Neural progenitor cell (in vitro differentiated cells): ENCODE measurements around the gene EPRS1. TPM values are rescaled to one million over a fixed set of nuclear protein-coding genes. Genes with fewer than 3 reads are reported as not detected.

Experiments
- DNase-seq: peaks from one replicate; pipeline ENCODE4 v3.0.0-alpha.2; 2016; ENCODE audit warnings: low spot score
- H2AFZ ChIP-seq: fragments of 200-600 bp; sonication (generic); replicated peaks from 2 replicates; pipeline ENCODE4 v1.6.1; 2016; ENCODE audit warnings: antibody characterized with exemption
- H3F3A ChIP-seq: fragments of 200-600 bp; sonication (generic); 2 replicates; pipeline ENCODE4 v1.6.1; 2016; ENCODE audit warnings: antibody characterized with exemption, low read depth
- H3K27ac ChIP-seq: fragments of 200-600 bp; sonication (generic); 2 replicates; pipeline ENCODE4 v1.5.1; 2016; ENCODE audit warnings: mild to moderate bottlenecking
- H3K27me3 ChIP-seq: fragments of 200-600 bp; sonication (generic); 2 replicates; pipeline ENCODE4 v1.6.1; 2016; ENCODE audit warnings: mild to moderate bottlenecking, moderate library complexity
- H3K36me3 ChIP-seq: fragments of 200-600 bp; sonication (generic); 2 replicates; pipeline ENCODE4 v1.5.1; 2016
- H3K4me1 ChIP-seq: fragments of 200-600 bp; sonication (generic); 2 replicates; pipeline ENCODE4 v1.6.1; 2016; ENCODE audit warnings: mixed run types
- H3K4me2 ChIP-seq: fragments of 200-600 bp; sonication (generic); 2 replicates; pipeline ENCODE4 v1.6.1; 2016
- H3K4me3 ChIP-seq: fragments of 200-600 bp; sonication (generic); 2 replicates; pipeline ENCODE4 v1.5.1; 2016
- H3K79me2 ChIP-seq: fragments of 200-600 bp; sonication (generic); 2 replicates; pipeline ENCODE4 v1.6.1; 2016; ENCODE audit warnings: low read depth
- H3K9ac ChIP-seq: fragments of 200-600 bp; sonication (generic); 2 replicates; pipeline ENCODE4 v1.6.1; 2016
- H3K9me3 ChIP-seq: fragments of 200-600 bp; sonication (generic); 2 replicates; pipeline ENCODE4 v1.5.1; 2016; ENCODE audit warnings: low read depth
- H4K20me1 ChIP-seq: fragments of 200-600 bp; sonication (generic); 2 replicates; pipeline ENCODE4 v1.6.1; 2016; ENCODE audit warnings: low read depth
- H3K27ac Mint-ChIP-seq: 3 replicates; pipeline ENCODE4 v1.8.0; 2021; ENCODE audit warnings: mixed read lengths
- H3K27me3 Mint-ChIP-seq: 2 replicates; pipeline ENCODE4 v1.8.0; 2022; ENCODE audit warnings: low read depth, mild to moderate bottlenecking, inconsistent platforms, moderate library complexity, mixed read lengths; ENCODE audit not compliant: insufficient read depth
- H3K36me3 Mint-ChIP-seq: 3 replicates; pipeline ENCODE4 v1.8.0; 2021; ENCODE audit warnings: mixed read lengths
- H3K4me1 Mint-ChIP-seq: 3 replicates; pipeline ENCODE4 v1.8.0; 2021; ENCODE audit warnings: mixed read lengths
- H3K4me3 Mint-ChIP-seq: 3 replicates; pipeline ENCODE4 v1.8.0; 2021; ENCODE audit warnings: mild to moderate bottlenecking, moderate library complexity, mixed read lengths
- H3K9me3 Mint-ChIP-seq: 3 replicates; pipeline ENCODE4 v1.8.0; 2020; ENCODE audit warnings: mixed read lengths
- CTCF ChIP-seq: fragments of 200-600 bp; sonication (generic); IDR thresholded peaks from 2 replicates; pipeline ENCODE4 v1.5.1; 2017; ENCODE audit warnings: antibody characterized with exemption, mild to moderate bottlenecking
- EZH2 ChIP-seq: fragments of 200-600 bp; sonication (generic); IDR thresholded peaks from 2 replicates; pipeline ENCODE4 v1.6.1; 2017; ENCODE audit warnings: antibody characterized with exemption, mild to moderate bottlenecking, moderate library complexity
- EZH2phosphoT487 ChIP-seq: fragments of 200-600 bp; sonication (generic); IDR thresholded peaks from 2 replicates; pipeline ENCODE4 v1.6.1; 2017; ENCODE audit warnings: antibody characterized with exemption
- total RNA-seq: library from RNA; depleted of rRNA; stranded (reverse); fragments of >200 nt; gene quantifications from 2 replicates; pipeline ENCODE4 v1.2.3, GENCODE V29; 2015; ENCODE audit warnings: low replicate concordance

EPRS1 gene
- total RNA-seq, 1 donor from 2014 or later, result 92.9 TPM

DNA sequence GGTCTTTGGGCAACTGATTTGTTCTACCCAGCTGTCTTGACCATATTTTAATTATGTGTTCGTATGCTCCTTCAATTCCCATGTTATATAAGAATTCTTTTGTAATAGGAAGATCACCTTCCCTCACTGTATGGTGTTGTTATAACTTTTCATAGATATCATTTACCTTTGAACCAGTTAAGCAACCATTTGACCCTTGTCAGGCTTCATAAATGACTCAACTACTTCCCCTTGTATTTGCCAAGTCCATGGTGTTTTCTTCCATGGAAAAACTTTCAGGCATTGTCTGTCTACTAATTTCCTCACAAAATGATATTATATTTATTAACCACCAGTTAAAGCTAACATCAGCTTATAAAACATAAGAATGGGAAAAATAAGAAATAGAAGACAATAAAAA is 38.2 kb upstream of the EPRS1 start:
- Mint-ChIP-seq H3K9me3 (no peaks in the 10 kb centered on the region), H3K4me3 (no peak overlapping the region), H3K27me3 (no peaks in the 10 kb centered on the region), H3K27ac (no peak overlapping the region), H3K36me3 (peaks cover 9% of the 10 kb centered on the region), H3K4me1 (peaks cover under 1% of the 10 kb centered on the region)
- Histone ChIP-seq H3F3A (no peaks in the 10 kb centered on the region), H3K9me3 (no peaks in the 10 kb centered on the region), H3K4me2 (no peak overlapping the region), H4K20me1 (no peaks in the 10 kb centered on the region), H3K27ac (no peak overlapping the region), H3K27me3 (no peaks in the 10 kb centered on the region), H3K36me3 (no peaks in the 10 kb centered on the region), H3K79me2 (peaks cover 21% of the 10 kb centered on the region), H3K4me3 (no peak overlapping the region), H3K9ac (no peak overlapping the region), H3K4me1 (no peaks in the 10 kb centered on the region), H2AFZ (no peak overlapping the region)
- no peak for DNase-seq
- TF ChIP-seq CTCF (no peak), EZH2 (no peak), EZH2phosphoT487 (no peak)

- H3K27ac Mint-ChIP-seq, result no peak overlapping the region
- Histone ChIP-seq H3K9me3 (no peaks in the 10 kb centered on the region), H3K4me2 (no peak overlapping the region), H4K20me1 (no peaks in the 10 kb centered on the region), H3K36me3 (no peaks in the 10 kb centered on the region), H3K9ac (no peak overlapping the region), H2AFZ (no peak overlapping the region), H3K27me3 (no peaks in the 10 kb centered on the region), H3K4me1 (no peaks in the 10 kb centered on the region), H3K79me2 (no peaks in the 10 kb centered on the region), H3K4me3 (no peak overlapping the region), H3F3A (no peaks in the 10 kb centered on the region), H3K27ac (no peak overlapping the region)
- no peak overlapping the region for H3K4me3 Mint-ChIP-seq
- no peak for DNase-seq
- no peaks in the 10 kb centered on the region for H3K27me3 Mint-ChIP-seq
- peaks cover 8% of the 10 kb centered on the region for H3K36me3 Mint-ChIP-seq
- H3K9me3 Mint-ChIP-seq, result no peaks in the 10 kb centered on the region
- TF ChIP-seq CTCF (no peak), EZH2phosphoT487 (no peak)
- no peaks in the 10 kb centered on the region for H3K4me1 Mint-ChIP-seq
Measured at GRCh38 chr1:220077887-220078286, 31.6 kb upstream of the EPRS1 start.

GRCh38 chr1:220076861-220077762 is 30.8 kb upstream of the EPRS1 start:
- H3F3A ChIP-seq, result no peaks in the 10 kb centered on the region
- Mint-ChIP-seq H3K9me3 (no peaks in the 10 kb centered on the region), H3K4me1 (no peaks in the 10 kb centered on the region), H3K36me3 (peaks cover 12% of the 10 kb centered on the region), H3K27me3 (no peaks in the 10 kb centered on the region), H3K27ac (no peak overlapping the region), H3K4me3 (no peak overlapping the region)
- no peaks in the 10 kb centered on the region for H3K36me3 ChIP-seq
- H3K27me3 ChIP-seq, result no peaks in the 10 kb centered on the region
- TF ChIP-seq CTCF (no peak), EZH2 (no peak), EZH2phosphoT487 (no peak)
- no peaks in the 10 kb centered on the region for H3K9me3 ChIP-seq
- DNase-seq, result no peak
- H2AFZ ChIP-seq, result no peak overlapping the region
- no peaks in the 10 kb centered on the region for H3K4me1 ChIP-seq
- no peak overlapping the region for H3K4me2 ChIP-seq
- H3K27ac ChIP-seq, result no peak overlapping the region
- no peak overlapping the region for H3K9ac ChIP-seq
- H4K20me1 ChIP-seq, result no peaks in the 10 kb centered on the region
- no peak overlapping the region for H3K4me3 ChIP-seq
- no peaks in the 10 kb centered on the region for H3K79me2 ChIP-seq
